IPS-15b (cell line): ENCODE data around the gene KCNQ2.
"Not testable (repeated sequence)": the region's sequence is repeated elsewhere in the genome, so short reads cannot be mapped to it uniquely, and the experiment has no call there.

ENCODE experiments used
- H3K27me3 ChIP-seq: one replicate; pipeline ENCODE4 v1.6.1; 2013; ENCODE audit warnings: low read length; ENCODE audit not compliant: control insufficient read depth, insufficient read depth
- H3K36me3 ChIP-seq: one replicate; pipeline ENCODE4 v1.6.1; 2013; ENCODE audit warnings: low read length; ENCODE audit not compliant: control insufficient read depth, insufficient read depth
- H3K4me1 ChIP-seq: one replicate; pipeline ENCODE4 v1.6.1; 2013; ENCODE audit warnings: mild to moderate bottlenecking, low read length; ENCODE audit not compliant: control insufficient read depth, insufficient read depth
- H3K4me3 ChIP-seq: one replicate; pipeline ENCODE4 v1.5.1; 2013; ENCODE audit warnings: low read depth, low read length
- H3K9ac ChIP-seq: one replicate; pipeline ENCODE4 v1.6.1; 2013; ENCODE audit warnings: low read depth, mild to moderate bottlenecking, low read length
- H3K9me3 ChIP-seq: one replicate; pipeline ENCODE4 v1.6.1; 2013; ENCODE audit warnings: mild to moderate bottlenecking, low read length; ENCODE audit not compliant: control insufficient read depth, insufficient read depth

The KCNQ2 gene

DNA sequence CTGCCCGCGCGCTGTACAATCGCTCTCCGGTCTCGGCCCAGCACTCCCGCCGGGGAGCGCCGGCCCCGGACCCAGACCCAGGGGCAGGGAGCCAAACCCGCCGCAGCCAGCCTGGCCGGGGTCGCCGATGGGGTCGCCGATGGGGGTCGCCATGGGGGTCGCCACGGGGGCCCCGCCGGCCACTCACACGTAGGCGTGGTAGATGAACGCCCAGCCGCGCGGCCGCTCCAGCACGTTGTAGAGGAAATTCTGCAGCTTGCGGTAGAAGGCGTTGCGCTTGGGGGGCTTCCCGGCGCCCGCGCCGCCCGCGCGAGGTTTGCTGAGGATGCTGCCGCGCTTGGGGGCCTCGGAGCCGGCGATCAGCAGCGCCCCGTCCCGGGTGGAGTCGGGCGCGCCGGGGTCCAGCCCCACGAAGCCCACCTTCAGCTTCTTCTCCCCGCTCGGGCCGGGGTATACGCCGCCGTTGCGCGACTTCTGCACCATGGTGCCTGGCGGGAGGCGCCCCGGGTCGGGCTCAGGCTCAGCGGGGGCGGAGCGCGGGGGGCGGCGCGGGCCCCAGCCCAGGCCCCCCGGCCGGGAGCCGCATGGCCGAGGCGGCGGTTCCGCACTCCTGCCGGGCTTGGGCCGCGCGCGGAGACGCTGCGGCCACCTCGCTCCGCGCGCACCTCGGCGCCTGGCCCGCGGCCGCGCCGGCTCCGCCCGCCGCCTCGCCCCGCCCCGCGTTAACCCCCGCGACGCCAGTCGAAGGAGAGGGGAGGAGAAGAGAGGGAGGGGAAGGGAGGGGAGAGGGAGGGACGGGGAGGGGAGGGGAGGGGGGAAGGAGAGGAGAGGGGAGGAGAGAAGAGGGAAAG, at the start of gene KCNQ2:
Gene KCNQ2, minus strand, starts transcription at position 675 of the 851 bp plus-strand sequence. Its CDS starts 192 bp downstream, at position 483.
- Histone ChIP-seq H3K9ac (no peak within 1 kb of the TSS), H3K27me3 (peaks cover 15% of the 10 kb centered on the region), H3K4me3 (peak within 1 kb of the TSS; percentile 62)

DNA sequence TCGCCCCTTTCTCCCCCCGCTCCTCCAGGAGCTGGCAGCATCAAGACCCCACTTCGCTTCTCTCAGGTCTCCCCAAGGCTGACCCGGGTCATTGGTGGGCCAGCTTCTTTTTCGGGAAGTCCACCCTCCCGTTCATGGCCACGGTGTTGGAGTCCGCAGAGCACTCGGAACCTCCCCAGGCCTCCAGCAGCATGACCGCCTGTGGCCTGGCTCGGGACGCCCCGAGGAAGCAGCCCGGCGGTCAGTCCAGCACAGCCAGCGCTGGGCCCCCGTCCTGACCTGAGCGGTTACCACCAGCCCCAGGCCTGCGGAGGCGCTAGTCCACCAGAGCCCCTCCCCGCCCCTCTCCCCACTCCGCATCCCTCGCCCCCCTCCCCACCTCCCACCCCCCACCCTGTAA, 49.1 kb upstream of the KCNQ2 start:
- Histone ChIP-seq H3K4me1 (no peaks in the 10 kb centered on the region), H3K9ac (peak overlapping the region; percentile 83), H3K9me3 (no peaks in the 10 kb centered on the region), H3K36me3 (peaks cover 19% of the 10 kb centered on the region), H3K27me3 (no peaks in the 10 kb centered on the region), H3K4me3 (peak overlapping the region; percentile 84)

More for the DNA sequence above, at the start of gene KCNQ2:
- H3K9me3 ChIP-seq = no peaks in the 10 kb centered on the region
- peaks cover 2% of the 10 kb centered on the region for H3K4me1 ChIP-seq
- H3K36me3 ChIP-seq = peaks cover 6% of the 10 kb centered on the region

DNA sequence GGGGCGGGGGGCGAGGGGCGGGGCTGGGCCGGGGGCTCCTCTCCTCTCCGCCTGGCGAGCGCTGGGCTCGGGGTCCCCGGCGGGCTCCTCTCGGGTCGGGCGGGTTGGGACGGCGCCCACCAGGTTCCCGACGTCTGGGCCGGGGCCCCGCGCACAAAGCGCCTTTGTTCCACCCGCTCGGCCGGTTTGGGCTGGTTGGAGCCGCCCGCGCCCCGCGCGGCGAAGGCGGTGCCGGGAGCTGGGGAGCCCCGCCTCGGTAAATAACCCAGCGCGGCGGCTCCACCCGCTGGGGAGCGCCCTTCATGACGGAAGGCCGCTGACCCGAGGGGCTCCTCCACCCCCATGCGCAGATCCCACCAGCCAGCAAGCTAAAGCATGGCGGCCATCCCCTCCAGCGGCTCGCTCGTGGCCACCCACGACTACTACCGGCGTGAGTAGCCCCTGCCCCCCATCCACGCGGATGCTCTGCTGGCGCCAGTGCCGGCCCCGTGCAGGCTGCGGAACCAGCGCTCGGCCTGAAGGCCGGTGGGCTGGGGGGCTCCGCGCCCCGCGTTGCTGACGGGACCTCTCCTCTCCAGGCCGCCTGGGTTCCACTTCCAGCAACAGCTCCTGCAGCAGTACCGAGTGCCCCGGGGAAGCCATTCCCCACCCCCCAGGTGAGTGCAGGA, 48.6 kb upstream of the KCNQ2 start:
- H3K36me3 ChIP-seq = peaks cover 19% of the 10 kb centered on the region

DNA sequence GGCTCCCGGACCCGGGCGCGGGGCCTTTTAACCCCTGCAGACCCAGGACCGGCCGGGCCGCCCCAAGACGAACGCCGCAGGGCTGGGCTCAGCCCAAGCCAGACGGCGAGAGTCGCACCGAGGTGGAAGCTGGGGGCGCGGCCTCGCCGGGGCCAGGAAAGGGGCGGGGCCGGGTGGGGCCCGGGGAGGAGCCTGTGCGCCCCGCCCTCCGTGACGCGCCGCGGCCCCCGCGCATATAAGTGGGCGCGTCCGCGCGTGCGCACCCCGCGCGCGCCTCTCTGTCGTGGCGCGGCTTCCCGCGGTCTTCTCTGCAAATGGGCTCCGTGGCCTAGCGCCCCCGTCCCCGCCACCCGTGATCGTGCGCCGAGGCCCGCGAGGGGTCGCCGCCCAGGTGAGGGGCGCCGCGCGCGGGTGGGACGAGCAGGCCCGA, 48.1 kb upstream of the KCNQ2 start, which contains the start of gene PPDPF:
Gene PPDPF, plus strand, starts transcription at position 262 of the 430 bp plus-strand sequence. CDS start 544 bp downstream, outside the sequence.
- no peaks in the 10 kb centered on the region for H3K4me1 ChIP-seq
- H3K9me3 ChIP-seq = no peaks in the 10 kb centered on the region
- peak within 1 kb of the TSS; percentile 83 for H3K9ac ChIP-seq
- peaks cover 19% of the 10 kb centered on the region for H3K36me3 ChIP-seq
- peak within 1 kb of the TSS; percentile 84 for H3K4me3 ChIP-seq
- no peaks in the 10 kb centered on the region for H3K27me3 ChIP-seq

More for the DNA sequence above, 48.6 kb upstream of the KCNQ2 start:
- Histone ChIP-seq H3K9ac (peak overlapping the region; percentile 83), H3K27me3 (no peaks in the 10 kb centered on the region), H3K9me3 (no peaks in the 10 kb centered on the region), H3K4me3 (peak overlapping the region; percentile 84), H3K4me1 (no peaks in the 10 kb centered on the region)

DNA sequence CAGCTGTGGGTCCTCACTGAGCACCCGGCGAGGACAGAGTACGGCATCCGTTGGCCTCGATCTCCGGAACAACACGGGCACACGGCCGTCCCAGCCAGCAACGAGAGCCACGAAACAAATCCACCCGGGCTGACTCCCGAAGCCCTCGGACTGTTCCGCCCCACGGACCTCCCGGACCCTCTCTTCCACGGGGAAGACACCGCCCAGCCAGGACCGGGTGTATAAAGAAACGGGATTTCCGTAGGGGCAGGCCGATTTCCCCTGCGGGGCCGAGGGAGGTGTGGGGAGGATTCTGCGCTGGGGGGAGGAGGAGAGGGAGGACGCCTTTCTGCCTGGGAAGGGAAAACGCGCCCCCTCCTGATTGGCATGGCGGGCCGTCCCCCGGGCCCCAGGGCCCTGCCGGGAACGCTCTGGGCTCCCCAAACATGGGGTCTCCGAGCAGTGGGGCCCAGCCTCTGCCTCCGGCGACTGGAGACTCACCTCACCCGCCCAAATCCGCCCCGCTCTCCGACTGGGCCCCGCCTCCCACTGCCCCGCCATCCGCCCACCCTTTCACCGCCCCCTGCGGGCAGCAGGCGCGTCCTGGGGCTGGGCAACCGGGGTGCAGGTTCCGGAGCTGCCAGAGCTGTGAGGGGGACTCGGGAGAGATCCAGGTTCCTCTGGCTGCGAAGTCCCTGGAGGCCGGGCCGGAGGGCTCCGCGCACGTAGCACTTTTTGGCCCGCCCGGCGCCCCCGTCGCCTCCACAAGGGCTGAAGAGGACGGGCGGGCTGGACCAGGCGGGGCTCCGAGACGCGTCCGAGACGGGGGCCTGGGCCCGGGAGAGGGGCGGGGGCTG, 47.4 kb upstream of the KCNQ2 start:
- Histone ChIP-seq H3K27me3 (no peaks in the 10 kb centered on the region), H3K9me3 (no peaks in the 10 kb centered on the region), H3K9ac (no peak overlapping the region), H3K36me3 (peaks cover 19% of the 10 kb centered on the region), H3K4me3 (peak overlapping the region; percentile 84), H3K4me1 (no peaks in the 10 kb centered on the region)

DNA sequence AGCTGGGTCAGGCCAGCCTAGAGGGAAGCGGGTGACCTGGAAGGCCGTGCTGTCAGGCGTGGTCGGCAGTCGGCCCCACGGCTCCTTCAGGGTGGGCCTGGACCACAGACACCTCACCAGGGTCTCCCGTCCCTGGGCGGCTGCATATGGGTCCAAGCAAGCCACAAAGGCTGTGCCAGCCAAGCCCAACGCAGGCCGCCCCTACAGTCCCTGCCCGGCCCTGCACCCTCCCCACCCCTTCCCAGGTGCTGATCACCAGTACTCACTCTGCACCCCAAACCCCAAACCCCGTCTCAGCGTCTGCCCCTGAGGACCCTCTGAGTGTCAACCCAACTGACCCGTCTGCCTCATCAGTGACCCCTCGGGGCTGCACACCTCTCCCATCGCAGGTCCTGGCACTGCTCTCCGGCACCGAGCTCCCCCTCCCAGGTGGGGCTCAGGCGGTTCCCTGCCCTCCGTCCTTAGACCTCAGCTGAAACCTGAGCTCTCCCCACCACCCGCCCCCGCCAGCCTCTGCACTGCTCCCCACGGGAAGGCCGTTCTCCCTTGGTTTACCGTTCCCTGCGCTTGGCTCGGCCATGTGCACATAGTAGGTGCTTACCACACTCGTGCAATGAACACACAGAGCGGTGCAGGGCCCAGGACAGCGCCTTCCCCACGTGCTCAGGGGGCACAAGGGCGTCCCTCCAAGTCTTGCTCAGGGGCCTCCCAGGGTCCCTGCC, 46.7 kb upstream of the KCNQ2 start:
- no peak overlapping the region for H3K9ac ChIP-seq
- no peaks in the 10 kb centered on the region for H3K4me1 ChIP-seq
- no peaks in the 10 kb centered on the region for H3K27me3 ChIP-seq
- peak overlapping the region; percentile 84 for H3K4me3 ChIP-seq
- H3K36me3 ChIP-seq = peaks cover 19% of the 10 kb centered on the region
- no peaks in the 10 kb centered on the region for H3K9me3 ChIP-seq

DNA sequence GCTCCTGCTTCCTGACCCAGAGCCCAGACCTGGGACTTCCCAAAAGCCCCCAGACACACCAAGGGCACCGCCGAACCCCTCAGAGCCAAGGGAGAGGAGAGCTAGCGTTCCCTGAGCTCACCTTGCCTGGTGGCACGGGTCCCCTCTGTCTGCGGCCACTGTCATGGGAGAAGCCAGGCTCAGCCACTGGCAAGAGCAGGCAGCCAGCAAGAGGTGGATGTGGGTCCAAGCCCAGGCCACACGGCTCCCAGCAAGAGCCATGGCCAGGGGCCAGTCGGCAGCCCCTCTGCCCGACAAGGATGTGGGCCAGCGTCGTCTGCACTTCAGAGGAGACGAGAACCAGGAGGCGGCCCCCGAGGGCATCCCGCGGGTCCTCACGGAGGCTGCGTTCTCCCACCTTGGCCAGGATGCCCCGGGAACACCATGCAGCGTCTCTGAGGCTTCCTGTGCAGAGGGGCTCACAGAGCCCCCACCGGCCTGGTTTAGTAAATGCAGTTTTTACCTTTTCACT, 46.0 kb upstream of the KCNQ2 start:
- H3K4me3 ChIP-seq = no peak overlapping the region
- peaks cover 17% of the 10 kb centered on the region for H3K36me3 ChIP-seq
- no peaks in the 10 kb centered on the region for H3K27me3 ChIP-seq
- H3K4me1 ChIP-seq = no peaks in the 10 kb centered on the region
- no peaks in the 10 kb centered on the region for H3K9me3 ChIP-seq
- H3K9ac ChIP-seq = no peak overlapping the region

DNA sequence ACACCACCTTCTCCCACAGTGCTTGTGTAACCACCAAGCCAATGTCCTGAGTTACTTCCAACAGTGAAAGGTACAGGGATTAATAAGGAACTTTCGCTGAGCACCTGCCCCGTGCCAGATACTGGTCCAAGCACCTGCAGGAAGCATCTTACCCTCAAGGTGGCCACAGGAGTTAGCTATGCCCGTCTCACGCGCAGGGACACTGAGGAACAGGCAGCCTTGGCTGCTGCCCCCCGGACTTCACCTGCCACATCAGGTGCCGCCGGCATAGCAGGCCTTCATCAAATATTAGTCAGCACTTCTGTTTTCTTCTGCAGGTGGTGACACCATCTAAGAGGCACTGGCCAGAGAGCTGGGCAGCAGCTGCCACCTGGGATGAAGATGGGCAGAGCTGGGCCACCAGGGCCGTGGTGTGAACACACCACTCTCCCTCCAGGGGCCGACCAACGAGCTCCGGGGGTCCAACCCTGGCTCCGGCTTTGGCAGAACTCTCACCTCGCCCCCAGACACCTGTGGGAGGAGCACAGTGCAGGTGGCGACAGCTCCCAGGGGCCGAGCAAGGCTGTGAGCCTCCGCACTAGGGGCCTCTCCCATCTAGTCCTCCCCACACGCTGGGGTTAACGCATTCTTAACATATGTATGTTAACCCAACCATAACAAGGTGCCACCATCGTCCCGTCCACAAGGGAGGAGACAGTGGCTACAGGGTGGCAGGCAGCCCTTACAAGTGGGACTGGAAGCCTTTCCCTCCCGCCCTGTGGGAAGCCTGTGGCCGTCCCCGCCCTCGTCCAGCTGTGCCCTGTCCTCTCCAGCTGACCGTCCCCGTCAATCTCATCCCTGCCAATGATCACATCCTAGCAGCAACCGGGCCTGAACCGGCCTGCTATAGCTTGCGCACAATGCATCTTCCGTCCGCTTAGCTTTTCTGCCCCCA, 45.2 kb upstream of the KCNQ2 start:
- H3K36me3 ChIP-seq = peaks cover 12% of the 10 kb centered on the region
- H3K9ac ChIP-seq = no peak overlapping the region
- H3K4me1 ChIP-seq = no peaks in the 10 kb centered on the region
- H3K27me3 ChIP-seq = no peaks in the 10 kb centered on the region
- no peaks in the 10 kb centered on the region for H3K9me3 ChIP-seq
- H3K4me3 ChIP-seq = no peak overlapping the region

DNA sequence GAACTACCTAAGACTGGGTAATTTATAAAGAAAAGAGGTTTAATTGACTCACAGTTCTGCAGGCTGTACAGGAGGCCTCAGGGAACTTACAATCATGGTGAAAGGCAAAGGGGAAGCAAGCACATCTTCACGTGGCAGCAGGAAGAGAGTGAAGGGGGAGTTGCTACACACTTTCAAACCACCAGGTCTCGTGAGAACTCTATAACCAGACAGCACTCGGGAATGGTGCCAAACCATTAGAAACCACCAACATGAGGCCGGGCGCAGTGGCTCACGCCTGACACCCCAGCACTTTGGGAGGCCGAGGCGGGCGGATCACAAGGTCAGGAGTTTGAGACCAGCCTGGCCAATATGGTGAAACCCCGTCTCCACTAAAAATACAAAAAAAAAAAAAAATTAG, 42.1 kb upstream of the KCNQ2 start:
- H3K4me1 ChIP-seq, H3K27me3 ChIP-seq, H3K9ac ChIP-seq, H3K36me3 ChIP-seq, H3K9me3 ChIP-seq, H3K4me3 ChIP-seq: not testable (repeated sequence)

DNA sequence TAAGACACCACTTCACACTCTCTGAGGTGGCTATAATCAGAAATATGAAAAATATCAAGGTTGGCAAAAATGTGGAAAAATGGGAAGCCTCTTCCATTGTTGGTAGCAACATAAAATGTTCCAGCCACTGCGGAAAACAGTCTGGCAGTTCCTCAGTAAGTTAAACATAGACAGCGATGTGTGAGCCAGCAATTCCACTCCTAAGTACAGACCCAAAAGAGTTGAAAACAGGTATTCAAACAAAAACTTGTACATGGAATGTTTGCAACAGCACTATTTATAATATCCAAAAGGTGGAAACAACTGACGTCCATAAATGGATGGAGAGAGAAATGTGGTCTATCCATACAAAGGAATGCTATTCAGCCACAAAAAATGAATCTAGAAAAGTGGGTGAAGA, 40.8 kb upstream of the KCNQ2 start:
- Histone ChIP-seq H3K9me3 (no peaks in the 10 kb centered on the region), H3K36me3 (no peaks in the 10 kb centered on the region), H3K27me3 (no peaks in the 10 kb centered on the region), H3K9ac (no peak overlapping the region), H3K4me3 (no peak overlapping the region), H3K4me1 (no peaks in the 10 kb centered on the region)
